ENCODE results near the gene ARSB. TPM values are rescaled to one million over a fixed set of nuclear protein-coding genes. Genes with fewer than 3 reads are reported as not detected.
A peak's percentile ranks its signal among the peaks of the same experiment; 100 is the strongest.

The ARSB gene
- total and polyA plus RNA-seq, 9 of the 15 experiments (the other 6 are each of a cell fraction or from before 2014, with no cell fraction given) = 0.52 to 4.6 (median 2.4) TPM

- Histone ChIP-seq H2AFZ (ENCODE audit: low read depth, low read length) (no peak overlapping the region), H3K4me2 (ENCODE audit: insufficient read depth, low read length) (no peak overlapping the region), H3K36me3 (ENCODE audit: control insufficient read depth, insufficient read depth, low read length) (no peaks in the 10 kb centered on the region), H3K27ac (ENCODE audit: extremely low read depth, low read depth, low read length) (no peak overlapping the region), H3K27me3 (ENCODE audit: control insufficient read depth in 2 of 2, insufficient read depth in 2 of 2, low read length in 2 of 2) (peaks cover 9 to 20% of the 10 kb centered on the region in 2 experiments; a peak in 4 of 5 replicates), H3K4me3 (no peak overlapping the region), H3K9ac (ENCODE audit: insufficient read depth in 1 of 2, low read depth in 2 of 2, low read length in 2 of 2) (no peak overlapping the region), H3K9me1 (ENCODE audit: control insufficient read depth, insufficient read depth, low read length) (no peaks in the 10 kb centered on the region), H3K4me1 (replicated peaks in 1 of 2; ENCODE audit: control insufficient read depth in 2 of 2, insufficient read depth in 2 of 2, low read length in 2 of 2) (no peaks in the 10 kb centered on the region; a peak in 2 of 5 replicates), H3K79me2 (ENCODE audit: control insufficient read depth, insufficient read depth, low read length) (no peaks in the 10 kb centered on the region), H3K9me3 (replicated peaks; ENCODE audit: control insufficient read depth, insufficient read depth, low read depth, low read length) (no peaks in the 10 kb centered on the region), H4K20me1 (replicated peaks; ENCODE audit: control insufficient read depth, insufficient read depth, low read length) (no peaks in the 10 kb centered on the region)
- ATAC-seq = no peak
- no TSS peak for BruUV-seq (replicated peaks)
- POLR2A ChIA-PET = no interaction called here
- 21% methylated on average over 3 of the region's 3 CpGs for WGBS (ENCODE audit: insufficient coverage, low coverage, missing lambda C conversion rate)
- in situ Hi-C loops (cut with MboI) = no loop called here
- no peak for DNase-seq (ENCODE audit: extremely low read depth in 1 of 4, low spot score in 3 of 4)
- TF ChIP-seq KLF10 (CRISPR knock-in tag; IDR thresholded peaks at IDR 0.05) = no peak
- no peak for TF ChIP-seq CREM (IDR thresholded peaks at IDR 0.05; ENCODE audit: low read depth)
- no peak for TF ChIP-seq TAF15 (IDR thresholded peaks at IDR 0.05; ENCODE audit: low read depth, low read length)
- TF ChIP-seq ZBTB11 (CRISPR knock-in tag; IDR thresholded peaks at IDR 0.05) = no peak
- no peak for TF ChIP-seq MYNN (IDR thresholded peaks at IDR 0.05)
- TF ChIP-seq MYNN (CRISPR knock-in tag; IDR thresholded peaks at IDR 0.05) = no peak
- peak; percentile 50 for TF ChIP-seq FOSL1 (tag; conservative IDR thresholded peaks at IDR 0.05)
- CTCF ChIA-PET (ENCODE audit: low intra/inter-chr PET ratio) = no interaction called here
- FAIRE-seq = no peak
- intact Hi-C loops (cut with micrococcal nuclease) = no loop called here
These were observed 57.3 kb downstream of the ARSB start for GRCh38 chr5:78927657-78928282.

Data from K562 (cell line).